K562 (cell line): ENCODE results near the gene ADARB2. TPM values are rescaled to one million over a fixed set of nuclear protein-coding genes. Genes with fewer than 3 reads are reported as not detected.

ENCODE experiments used
- ATAC-seq: fragments of 200-7000 bp; cut with Tn5 transposase; 3 replicates; pipeline ENCODE4 v1.9.1; 2020; ENCODE audit warnings: moderate library complexity
- BruUV-seq: library from RNA; stranded (reverse); fragments of 400-500 nt; replicated peaks from 2 replicates; lab custom pipeline; 2021; lab: Mats Ljungman, UMichigan
- CTCF ChIA-PET: fragments of 300-600 bp; formaldehyde crosslinking; extraction: SDS; loops from one replicate; lab custom pipeline; 2021; ENCODE audit warnings: low intra/inter-chr PET ratio; lab: Yijun Ruan, JAX
- POLR2A ChIA-PET: fragments of 300-600, 350-650 bp; sonication (Branson Sonifier 250); formaldehyde crosslinking; extraction: SDS; loops from one replicate; lab custom pipeline; 2021; ENCODE audit warnings: antibody characterized with exemption, inconsistent platforms; lab: Yijun Ruan, JAX
- DNase-seq, 4 experiments: peaks; one replicate each; pipeline versions ENCODE4 v3.0.0 to v3.0.0-alpha.2; 2011 to 2018; ENCODE audit warnings: low spot score in 3 of 4, mixed read lengths in 3 of 4; ENCODE audit errors: extremely low read depth in 1 of 4
- FAIRE-seq: peaks from 2 replicates; lab custom pipeline; 2011; peaks lifted over from hg19 to GRCh38; lab: Jason Lieb, UNC
- H2AFZ ChIP-seq: 2 replicates; pipeline ENCODE4 v1.6.0; 2011; ENCODE audit warnings: low read depth, low read length, control low read depth, inconsistent platforms
- H3K27ac ChIP-seq: fragments of 200-600 bp; 3 replicates; pipeline ENCODE4 v1.8.0; 2011; ENCODE audit warnings: low read depth, mild to moderate bottlenecking, control low read depth, inconsistent platforms, low read length, moderate library complexity, mixed read lengths; ENCODE audit errors: extremely low read depth
- H3K27me3 ChIP-seq, 2 experiments: fragments of 300-600 bp in 1 of 2; 2 replicates in 1 of 2; 3 replicates in 1 of 2; pipeline versions ENCODE4 v1.6.0 to v1.8.0; 2011; ENCODE audit warnings: inconsistent platforms in 2 of 2, low read length in 2 of 2, mild to moderate bottlenecking in 1 of 2, mixed read lengths in 1 of 2, moderate library complexity in 1 of 2; ENCODE audit not compliant: control insufficient read depth in 2 of 2, insufficient read depth in 2 of 2
- H3K36me3 ChIP-seq: fragments of 300-600 bp; 3 replicates; pipeline ENCODE4 v1.8.0; 2011; ENCODE audit warnings: mild to moderate bottlenecking, low read length, inconsistent platforms; ENCODE audit not compliant: control insufficient read depth, insufficient read depth
- H3K4me1 ChIP-seq, 2 experiments: fragments of 200-600 bp in 1 of 2; replicated peaks in 1 of 2; 2 replicates in 1 of 2; 3 replicates in 1 of 2; pipeline versions ENCODE4 v1.5.1 to v1.8.0; 2011; ENCODE audit warnings: inconsistent platforms in 2 of 2, low read length in 2 of 2, mild to moderate bottlenecking in 1 of 2, mixed read lengths in 1 of 2, moderate library complexity in 1 of 2; ENCODE audit not compliant: control insufficient read depth in 2 of 2, insufficient read depth in 2 of 2
- H3K4me2 ChIP-seq: 2 replicates; pipeline ENCODE4 v1.6.1; 2011; ENCODE audit warnings: low read length, control low read depth, inconsistent platforms, mixed read lengths; ENCODE audit not compliant: insufficient read depth
- H3K4me3 ChIP-seq: fragments of 200-600 bp; sonication (generic), shearing (Covaris generic); 2 replicates; pipeline ENCODE4 v1.5.1; 2016; ENCODE audit warnings: control low read depth, inconsistent platforms
- H3K79me2 ChIP-seq: fragments of 200-600 bp; 3 replicates; pipeline ENCODE4 v1.8.0; 2011; ENCODE audit warnings: low read length, inconsistent platforms; ENCODE audit not compliant: control insufficient read depth, insufficient read depth
- H3K9ac ChIP-seq, 2 experiments: 2 replicates each; pipeline versions ENCODE4 v1.6.0 to v1.6.1; 2011; ENCODE audit warnings: low read depth in 2 of 2, low read length in 2 of 2, control low read depth in 1 of 2, inconsistent platforms in 1 of 2, mild to moderate bottlenecking in 1 of 2, mixed read lengths in 1 of 2; ENCODE audit not compliant: insufficient read depth in 1 of 2
- H3K9me1 ChIP-seq: one replicate; pipeline ENCODE4 v1.6.0; 2011; ENCODE audit warnings: inconsistent platforms, mild to moderate bottlenecking, low read length, moderate library complexity; ENCODE audit not compliant: control insufficient read depth, insufficient read depth
- H3K9me3 ChIP-seq: replicated peaks from 2 replicates; pipeline ENCODE4 v1.5.1; 2011; ENCODE audit warnings: low read depth, low read length, inconsistent platforms; ENCODE audit not compliant: control insufficient read depth, insufficient read depth
- H4K20me1 ChIP-seq: replicated peaks from 2 replicates; pipeline ENCODE4 v1.6.1; 2011; ENCODE audit warnings: low read length, inconsistent platforms, mixed read lengths; ENCODE audit not compliant: control insufficient read depth, insufficient read depth
- CBFA2T3 ChIP-seq: fragments of 450-650 bp; IDR thresholded peaks from 2 replicates; pipeline ENCODE4 v1.6.1; 2017
- CTBP1 ChIP-seq: fragments of 450-650 bp; IDR thresholded peaks from 2 replicates; pipeline ENCODE4 v1.6.1; 2016; ENCODE audit warnings: borderline replicate concordance
- HNRNPL ChIP-seq: fragments of 200-400 bp; formaldehyde crosslinking; IDR thresholded peaks from 2 replicates; pipeline ENCODE4 v1.6.1; 2017; ENCODE audit warnings: low read depth, mild to moderate bottlenecking, low read length
- IRF9 ChIP-seq: fragments of 450-650 bp; IDR thresholded peaks from 2 replicates; pipeline ENCODE4 v1.6.1; 2016; ENCODE audit warnings: missing biosample characterization, missing genetic modification characterization
- PCBP1 ChIP-seq: fragments of 200-400 bp; formaldehyde crosslinking; IDR thresholded peaks from 2 replicates; pipeline ENCODE4 v1.6.1; 2018; ENCODE audit warnings: mild to moderate bottlenecking, low read depth, low read length; ENCODE audit not compliant: poor library complexity, severe bottlenecking
- PHF21A ChIP-seq: fragments of 450-650 bp; IDR thresholded peaks from 2 replicates; pipeline ENCODE4 v1.6.1; 2017; ENCODE audit warnings: low read depth, borderline replicate concordance
- POLR2A ChIP-seq: fragments of 450-650 bp; conservative IDR thresholded peaks from 2 replicates; pipeline ENCODE4 v1.6.1; 2016
- RBBP5 ChIP-seq: fragments of 200-600 bp; sonication (generic); IDR thresholded peaks from 2 replicates; pipeline ENCODE4 v1.6.1; 2012; ENCODE audit warnings: borderline replicate concordance, mild to moderate bottlenecking, low read length, control low read depth, inconsistent platforms; ENCODE audit not compliant: insufficient read depth, poor library complexity, severe bottlenecking
- SMARCA4 ChIP-seq: fragments of 450-650 bp; IDR thresholded peaks from 2 replicates; pipeline ENCODE4 v1.6.1; 2016
- SRSF3 ChIP-seq: fragments of 200-400 bp; formaldehyde crosslinking; IDR thresholded peaks from 2 replicates; pipeline ENCODE4 v1.6.1; 2016; ENCODE audit warnings: mild to moderate bottlenecking, low read length, moderate library complexity; ENCODE audit not compliant: insufficient read depth
- ZBTB33 ChIP-seq: sonication (generic); formaldehyde crosslinking; IDR thresholded peaks from 2 replicates; pipeline ENCODE4 v1.8.1; 2023; ENCODE audit warnings: mild to moderate bottlenecking, missing genetic modification reagents
- ZBTB8A ChIP-seq: fragments of 450-650 bp; IDR thresholded peaks from 2 replicates; pipeline ENCODE4 v1.6.1; 2018; ENCODE audit warnings: mild to moderate bottlenecking, moderate library complexity; ENCODE audit not compliant: partially characterized antibody
- ZNF212 ChIP-seq: fragments of 450-650 bp; formaldehyde crosslinking; IDR thresholded peaks from 2 replicates; pipeline ENCODE4 v1.4.0; 2020; ENCODE audit warnings: mild to moderate bottlenecking
- ZNF253 ChIP-seq: fragments of 250-450 bp; sonication (Bioruptor Pico); conservative IDR thresholded peaks from 2 replicates; pipeline ENCODE4 v1.6.1; 2021; ENCODE audit warnings: mild to moderate bottlenecking
- ZNF436 ChIP-seq: fragments of 250-450, 450-650 bp; sonication (Bioruptor Pico); formaldehyde crosslinking; IDR thresholded peaks from 2 replicates; pipeline ENCODE4 v1.7.0; 2020; ENCODE audit warnings: mild to moderate bottlenecking
- ZNF518B ChIP-seq: fragments of 250-450 bp; sonication (Bioruptor Pico); IDR thresholded peaks from 2 replicates; pipeline ENCODE4 v1.5.0; 2021; ENCODE audit warnings: mild to moderate bottlenecking, moderate library complexity
- ZNF740 ChIP-seq, 3 experiments: fragments of 200-800 bp in 1 of 3; sonication (Bioruptor generic) in 1 of 3; sonication (generic) in 1 of 3; formaldehyde crosslinking in 1 of 3; IDR thresholded peaks; 2 replicates each; pipeline versions ENCODE4 v1.6.1 to v1.8.0; 2016 to 2022; ENCODE audit warnings: mild to moderate bottlenecking in 2 of 3, missing compliant biosample characterization in 2 of 3, missing genetic modification characterization in 2 of 3, missing genetic modification reagents in 1 of 3
- WGBS: fragments of 100-300 bp; shearing (Covaris generic); methylation state at CpG from one replicate; pipeline ENCODE4 v1.1.6; 2016; ENCODE audit warnings: low coverage, mixed read lengths; ENCODE audit not compliant: insufficient coverage; ENCODE audit errors: missing lambda C conversion rate; 5-methylcytosine and 5-hydroxymethylcytosine counted together
- in situ Hi-C: fragments of 300-500 bp; cut with MboI; formaldehyde crosslinking; loops from 4 replicates; pipeline ENCODE4 v1.15.0; 2018; ENCODE audit warnings: inconsistent platforms, mixed read lengths
- intact Hi-C: fragments of 100-400 bp; cut with micrococcal nuclease; formaldehyde crosslinking; loops from 2 replicates; pipeline ENCODE4 v1.14.2; 2022
- polyA plus RNA-seq, 8 experiments: library from polyadenylated mRNA; depleted of rRNA in 4 of 8; stranded (reverse) in 5 of 8; unstranded in 3 of 8; fragments of >200 nt; fragmentation: Nextera tagmentation in 2 of 8; fragmentation: Illumina TruSeq in 1 of 8; extraction: Ambion mirVana in 2 of 8; extraction: Trizol in 1 of 8; gene quantifications; 2 replicates each; pipeline versions ENCODE4 v1.2.1 to v1.2.3, GENCODE V29; 2011 to 2014; ENCODE audit warnings: inconsistent platforms in 1 of 8, missing spikeins in 1 of 8
- total RNA-seq, 7 experiments: library from RNA; depleted of rRNA in 6 of 7; stranded (reverse); fragments of >200 nt in 6 of 7; fragmentation: Illumina TruSeq in 2 of 7; extraction: Trizol in 2 of 7; gene quantifications; 2 replicates each; pipeline versions ENCODE4 v1.2.1 to v1.2.3, GENCODE V29; 2011 to 2021; ENCODE audit warnings: low replicate concordance in 1 of 7

Gene ADARB2
- total and polyA plus RNA-seq, 9 of the 15 experiments (the other 6 are each of a cell fraction or from before 2014, with no cell fraction given): not detected

GRCh38 chr10:1294748-1295147 is 442.6 kb downstream of the ADARB2 start:
- no peak overlapping the region for H3K4me2 ChIP-seq
- DNase-seq: no peak
- no peaks in the 10 kb centered on the region for H3K4me1 ChIP-seq
- CTCF ChIA-PET: no interaction called here
- H3K36me3 ChIP-seq: no peaks in the 10 kb centered on the region
- BruUV-seq: no TSS peak
- H3K9me1 ChIP-seq: no peaks in the 10 kb centered on the region
- no peak for ATAC-seq
- no peak overlapping the region for H3K4me3 ChIP-seq
- no peak for FAIRE-seq
- no peak overlapping the region for H3K9ac ChIP-seq
- in situ Hi-C loops: no loop called here
- POLR2A ChIA-PET: interaction anchor here (0.6 kb wide), 1 partner anchor 765 kb away, joined by 3 read pairs; no protein-coding TSS in a partner anchor
- no peaks in the 10 kb centered on the region for H3K79me2 ChIP-seq
- H2AFZ ChIP-seq: no peak overlapping the region
- peaks cover 19 to 49% of the 10 kb centered on the region in 2 experiments for H3K27me3 ChIP-seq
- whole genome bisulfite sequencing: 0% methylated on average over 7 of the region's 7 CpGs
- intact Hi-C loops: no loop called here
- no peak overlapping the region for H3K27ac ChIP-seq
- no peaks in the 10 kb centered on the region for H4K20me1 ChIP-seq
- H3K9me3 ChIP-seq: no peaks in the 10 kb centered on the region
- TF ChIP-seq SMARCA4 (no peak), IRF9 (tag) (no peak), ZBTB33 (no peak), ZNF212 (no peak), ZBTB8A (no peak), CTBP1 (no peak), PCBP1 (no peak), ZNF253 (CRISPR knock-in tag) (no peak), SRSF3 (no peak), POLR2A (no peak), ZNF518B (CRISPR knock-in tag) (no peak), ZNF436 (no peak), PHF21A (no peak), ZNF740 (CRISPR knock-in tag; IDR thresholded peaks at IDR 0.05) (no peak), ZNF740 (tag; IDR thresholded peaks at IDR 0.05) (no peak), RBBP5 (no peak), HNRNPL (no peak), CBFA2T3 (no peak)
